Activated B cell treated with CpG ODN at 0.5 μM for 24 hours (primary cell): ENCODE measurements around the gene SLC12A7. TPM values are rescaled to one million over a fixed set of nuclear protein-coding genes. Genes with fewer than 3 reads are reported as not detected.

Experiments
- ATAC-seq: fragments of 200-7000 bp; cut with Tn5 transposase; one replicate; pipeline ENCODE4 v1.10.0; 2021; ENCODE audit warnings: low read depth, mild to moderate bottlenecking, moderate library complexity
- CTCF ChIA-PET: fragments of 350-600 bp; sonication (Branson Sonifier 250); formaldehyde crosslinking; loops from one replicate; lab custom pipeline; 2021; ENCODE audit warnings: antibody characterized with exemption; lab: Charles Lee
- POLR2A ChIA-PET: fragments of 350-600 bp; sonication (Branson Sonifier 250); formaldehyde crosslinking; loops from one replicate; lab custom pipeline; 2021; ENCODE audit warnings: antibody characterized with exemption; lab: Charles Lee
- DNase-seq: peaks from one replicate; pipeline ENCODE4 v3.0.0; 2022
- H3K27ac Mint-ChIP-seq: one replicate; pipeline ENCODE4 v1.8.0; 2020; ENCODE audit warnings: mixed read lengths
- H3K27me3 Mint-ChIP-seq: one replicate; pipeline ENCODE4 v1.8.0; 2021; ENCODE audit warnings: mixed read lengths
- H3K36me3 Mint-ChIP-seq: one replicate; pipeline ENCODE4 v1.8.0; 2021; ENCODE audit warnings: low read depth, mixed read lengths
- H3K4me1 Mint-ChIP-seq: one replicate; pipeline ENCODE4 v1.8.0; 2021; ENCODE audit warnings: mixed read lengths
- H3K4me3 Mint-ChIP-seq: one replicate; pipeline ENCODE4 v1.8.0; 2020; ENCODE audit warnings: mild to moderate bottlenecking, mixed read lengths
- H3K9me3 Mint-ChIP-seq: one replicate; pipeline ENCODE4 v1.8.0; 2020; ENCODE audit warnings: mixed read lengths
- intact Hi-C: fragments of 100-400 bp; cut with micrococcal nuclease; formaldehyde crosslinking; loops from one replicate; pipeline ENCODE4 v1.15.1; 2024
- total RNA-seq: library from RNA; stranded (reverse); gene quantifications from 2 replicates; pipeline ENCODE4 v1.2.3, GENCODE V29; 2022
- TF ChIP-seq, protein P1 (sequence below): fragments of 200-600 bp; IDR thresholded peaks from one replicate; pipeline ENCODE4 v1.8.0; 2022; ENCODE audit warnings: antibody characterized with exemption, mild to moderate bottlenecking

The SLC12A7 gene
- total RNA-seq, 1 donor from 2014 or later, result 23.3 TPM

DNA sequence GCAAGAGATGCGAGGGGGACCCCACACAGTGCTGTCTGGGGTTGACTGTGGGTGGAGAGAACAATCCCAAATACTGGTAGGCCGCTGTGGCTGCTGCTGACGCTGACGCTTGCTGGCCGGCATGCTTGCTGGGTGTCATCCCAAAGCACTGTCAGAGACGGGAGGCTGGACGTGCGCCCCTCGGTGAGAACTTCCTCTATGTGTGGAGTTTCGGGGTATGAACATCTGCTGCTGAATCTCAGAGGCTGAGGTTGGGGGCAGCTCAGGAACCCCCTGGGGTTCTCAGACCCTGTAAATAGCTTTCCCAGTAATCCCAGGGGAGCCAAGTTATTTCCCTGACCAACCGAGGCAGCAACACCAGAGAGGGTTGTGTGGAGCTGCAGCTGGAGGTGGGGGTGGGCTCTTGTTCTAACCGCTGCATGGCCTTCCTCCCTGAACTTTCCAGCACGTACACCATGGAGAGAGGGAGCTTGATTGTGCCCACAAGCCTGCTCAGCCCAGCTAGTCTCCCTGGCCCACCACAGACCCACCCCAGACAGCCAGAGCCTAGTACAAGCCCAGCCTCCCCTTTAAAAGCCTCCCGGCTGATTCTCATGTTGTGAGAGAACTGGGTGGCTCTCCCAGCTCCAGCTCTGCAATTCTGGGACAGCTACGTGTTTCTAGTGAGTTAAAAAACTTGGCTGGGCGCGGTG lies 21.8 kb upstream of the SLC12A7 start:
- Mint-ChIP-seq H3K27me3 (peaks cover 5% of the 10 kb centered on the region), H3K27ac (peak overlapping the region; percentile 59), H3K4me3 (peak overlapping the region; percentile 52), H3K36me3 (no peaks in the 10 kb centered on the region), H3K4me1 (peaks cover 49% of the 10 kb centered on the region), H3K9me3 (no peaks in the 10 kb centered on the region)
- DNase-seq, result no peak
- POLR2A ChIA-PET, result interaction anchor here (0.5 to 0.9 kb wide), 2 partner anchors 28 to 194 kb away, joined by 4 to 5 read pairs; no protein-coding TSS in a partner anchor
- TF ChIP-seq, protein P1, sequence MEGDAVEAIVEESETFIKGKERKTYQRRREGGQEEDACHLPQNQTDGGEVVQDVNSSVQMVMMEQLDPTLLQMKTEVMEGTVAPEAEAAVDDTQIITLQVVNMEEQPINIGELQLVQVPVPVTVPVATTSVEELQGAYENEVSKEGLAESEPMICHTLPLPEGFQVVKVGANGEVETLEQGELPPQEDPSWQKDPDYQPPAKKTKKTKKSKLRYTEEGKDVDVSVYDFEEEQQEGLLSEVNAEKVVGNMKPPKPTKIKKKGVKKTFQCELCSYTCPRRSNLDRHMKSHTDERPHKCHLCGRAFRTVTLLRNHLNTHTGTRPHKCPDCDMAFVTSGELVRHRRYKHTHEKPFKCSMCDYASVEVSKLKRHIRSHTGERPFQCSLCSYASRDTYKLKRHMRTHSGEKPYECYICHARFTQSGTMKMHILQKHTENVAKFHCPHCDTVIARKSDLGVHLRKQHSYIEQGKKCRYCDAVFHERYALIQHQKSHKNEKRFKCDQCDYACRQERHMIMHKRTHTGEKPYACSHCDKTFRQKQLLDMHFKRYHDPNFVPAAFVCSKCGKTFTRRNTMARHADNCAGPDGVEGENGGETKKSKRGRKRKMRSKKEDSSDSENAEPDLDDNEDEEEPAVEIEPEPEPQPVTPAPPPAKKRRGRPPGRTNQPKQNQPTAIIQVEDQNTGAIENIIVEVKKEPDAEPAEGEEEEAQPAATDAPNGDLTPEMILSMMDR, result no peak
- peak; percentile 51 for ATAC-seq
- intact Hi-C loops, result loop anchor here (1.0 to 2.0 kb wide), 2 partner anchors 29 to 34 kb away; no protein-coding TSS in a partner anchor
- CTCF ChIA-PET, result interaction anchor here (1.3 to 2.1 kb wide), 3 partner anchors 27 to 512 kb away, joined by 3 to 6 read pairs (median 5); no protein-coding TSS in a partner anchor

- Mint-ChIP-seq H3K4me1 (peaks cover 44% of the 10 kb centered on the region), H3K27me3 (peaks cover 5% of the 10 kb centered on the region), H3K27ac (no peak overlapping the region), H3K4me3 (peak overlapping the region; percentile 38), H3K9me3 (no peaks in the 10 kb centered on the region), H3K36me3 (no peaks in the 10 kb centered on the region)
- no peak for ATAC-seq
- no peak for DNase-seq
- ChIA-PET CTCF (interaction anchor here (1.3 to 2.1 kb wide), 2 partner anchors 26 to 34 kb away, joined by 3 to 6 read pairs; no protein-coding TSS in a partner anchor), POLR2A (no interaction called here)
- TF ChIP-seq, protein P1, result no peak
- intact Hi-C loops, result no loop called here
Measured at GRCh38 chr5:1133108-1133507, 21.2 kb upstream of the SLC12A7 start.

DNA sequence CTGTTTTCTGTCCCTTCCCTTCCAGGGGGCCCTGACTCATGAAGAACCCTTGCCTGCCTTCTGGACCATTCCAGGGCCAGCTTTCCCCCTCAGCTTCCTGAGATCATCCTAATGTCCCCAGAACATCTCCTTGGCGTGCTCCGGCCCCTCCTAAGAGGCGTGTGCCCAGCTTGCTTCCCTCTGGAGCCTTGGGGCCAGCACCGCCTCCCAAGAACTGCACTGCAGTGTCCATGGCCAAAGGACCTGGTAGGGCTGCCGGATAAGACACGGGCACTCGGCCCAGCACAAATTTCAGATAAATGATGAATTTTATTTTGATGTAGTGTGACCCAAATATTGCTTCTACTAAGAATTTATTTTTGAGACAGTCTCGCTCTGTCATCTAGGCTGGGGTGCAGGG lies 20.7 kb upstream of the SLC12A7 start:
- no peak overlapping the region for H3K4me3 Mint-ChIP-seq
- POLR2A ChIA-PET, result no interaction called here
- peaks cover 6% of the 10 kb centered on the region for H3K27me3 Mint-ChIP-seq
- DNase-seq (no peak), ATAC-seq (no peak)
- TF ChIP-seq, protein P1, result no peak
- no peaks in the 10 kb centered on the region for H3K36me3 Mint-ChIP-seq
- no peak overlapping the region for H3K27ac Mint-ChIP-seq
- intact Hi-C loops, result no loop called here
- peaks cover 41% of the 10 kb centered on the region for H3K4me1 Mint-ChIP-seq
- no peaks in the 10 kb centered on the region for H3K9me3 Mint-ChIP-seq
- CTCF ChIA-PET, result interaction anchor here (2.1 kb wide), 1 partner anchor 35 kb away, joined by 6 read pairs; no protein-coding TSS in a partner anchor

- Mint-ChIP-seq H3K27ac (no peak overlapping the region), H3K27me3 (peaks cover 4% of the 10 kb centered on the region), H3K9me3 (no peaks in the 10 kb centered on the region), H3K36me3 (no peaks in the 10 kb centered on the region), H3K4me3 (no peak overlapping the region), H3K4me1 (peaks cover 41% of the 10 kb centered on the region)
- CTCF ChIA-PET, result no interaction called here
- ATAC-seq (no peak), DNase-seq (no peak)
- POLR2A ChIA-PET, result no interaction called here
- TF ChIP-seq, protein P1, result no peak
- intact Hi-C loops, result no loop called here
Measured at GRCh38 chr5:1131726-1132125, 19.9 kb upstream of the SLC12A7 start.

GRCh38 chr5:1131191-1131621 lies 19.3 kb upstream of the SLC12A7 start:
- no peak overlapping the region for H3K4me3 Mint-ChIP-seq
- ATAC-seq (no peak), DNase-seq (no peak)
- H3K27me3 Mint-ChIP-seq, result peaks cover 4% of the 10 kb centered on the region
- TF ChIP-seq, protein P1, result no peak
- ChIA-PET POLR2A (no interaction called here), CTCF (no interaction called here)
- intact Hi-C loops, result no loop called here
- H3K27ac Mint-ChIP-seq, result no peak overlapping the region
- peaks cover 39% of the 10 kb centered on the region for H3K4me1 Mint-ChIP-seq
- no peaks in the 10 kb centered on the region for H3K36me3 Mint-ChIP-seq
- H3K9me3 Mint-ChIP-seq, result no peaks in the 10 kb centered on the region
